HuH-7 (cell line): Measurements from ENCODE around the gene ST13.
"Not testable (repeated sequence)": the region's sequence is repeated elsewhere in the genome, so short reads cannot be mapped to it uniquely, and the experiment has no call there.

Source experiments
- DNase-seq: peaks from one replicate; pipeline ENCODE4 v3.0.0; 2011; ENCODE audit warnings: low spot score

Gene ST13

GRCh38 chr22:40781749-40782148 is 74.7 kb downstream of the ST13 start:
- DNase-seq: not testable (repeated sequence)
